Thoracic aorta (tissue), 2 donors: ENCODE results near the gene GPR107. TPM values are rescaled to one million over a fixed set of nuclear protein-coding genes. Genes with fewer than 3 reads are reported as not detected.

Source experiments
- ATAC-seq: fragments of 150-250 bp; one replicate; pipeline ENCODE4 v1.8.0; 2017; ENCODE audit warnings: low read depth; ENCODE audit not compliant: insufficient number of reproducible peaks, low FRiP score
- DNase-seq: peaks from one replicate; pipeline ENCODE4 v3.0.0-alpha.2; 2020; ENCODE audit warnings: low spot score
- H3K27ac ChIP-seq, 2 donors: fragments of 200-600 bp; sonication (generic); 1 replicate in 1 of 2; 2 replicates in 1 of 2; pipeline ENCODE4 v1.5.1; 2016; ENCODE audit warnings: mild to moderate bottlenecking in 2 of 2, moderate library complexity in 2 of 2
- H3K27me3 ChIP-seq: fragments of 200-600 bp; sonication (generic); replicated peaks from 2 replicates; pipeline ENCODE4 v1.6.0; 2016; ENCODE audit warnings: mild to moderate bottlenecking; ENCODE audit not compliant: insufficient read depth
- H3K36me3 ChIP-seq: fragments of 200-600 bp; sonication (generic); one replicate; pipeline ENCODE4 v1.5.1; 2016
- H3K4me1 ChIP-seq, 2 donors: fragments of 200-600 bp; sonication (generic); 1 replicate in 1 of 2; 2 replicates in 1 of 2; pipeline versions ENCODE4 v1.5.1 to v1.6.0; 2016; ENCODE audit warnings: low read depth in 2 of 2, mild to moderate bottlenecking in 1 of 2; ENCODE audit not compliant: control insufficient read depth in 1 of 2
- H3K4me3 ChIP-seq: fragments of 200-600 bp; sonication (generic); 2 replicates; pipeline ENCODE4 v1.5.1; 2016; ENCODE audit warnings: mild to moderate bottlenecking
- H3K9me3 ChIP-seq: fragments of 200-600 bp; sonication (generic); 2 replicates; pipeline ENCODE4 v1.5.1; 2016
- CTCF ChIP-seq: fragments of 200-600 bp; sonication (generic); IDR thresholded peaks from one replicate; pipeline ENCODE4 v1.5.1; 2019; ENCODE audit warnings: antibody characterized with exemption
- total RNA-seq, 2 donors: library from RNA; depleted of rRNA; stranded (reverse); fragments of >200 nt; gene quantifications; one replicate each; pipeline versions ENCODE4 v1.1.0 to v1.2.3, GENCODE V29; 2016

Gene GPR107
- total RNA-seq, 2 donors from 2014 or later: 47.5 to 51.9 TPM

- TF ChIP-seq CTCF: no peak
- peaks cover 55 to 66% of the 10 kb centered on the region in 2 donors for H3K4me1 ChIP-seq
- H3K27me3 ChIP-seq: no peaks in the 10 kb centered on the region
- peak overlapping the region in 1 of 2 donors; percentile 20 for H3K27ac ChIP-seq
- no peaks in the 10 kb centered on the region for H3K9me3 ChIP-seq
- DNase-seq (no peak), ATAC-seq (no peak)
- no peak overlapping the region for H3K4me3 ChIP-seq
- H3K36me3 ChIP-seq: no peaks in the 10 kb centered on the region
Measured at GRCh38 chr9:130028493-130029222, 25.0 kb upstream of the GPR107 start.

- no peak for TF ChIP-seq CTCF
- peaks cover 50 to 69% of the 10 kb centered on the region in 2 donors for H3K4me1 ChIP-seq
- ATAC-seq (no peak), DNase-seq (no peak)
- no peaks in the 10 kb centered on the region for H3K27me3 ChIP-seq
- H3K4me3 ChIP-seq: no peak overlapping the region
- no peaks in the 10 kb centered on the region for H3K36me3 ChIP-seq
- peak overlapping the region in 1 of 2 donors; percentile 20 for H3K27ac ChIP-seq
- no peaks in the 10 kb centered on the region for H3K9me3 ChIP-seq
Measured at GRCh38 chr9:130029223-130029973, 24.3 kb upstream of the GPR107 start.

DNA sequence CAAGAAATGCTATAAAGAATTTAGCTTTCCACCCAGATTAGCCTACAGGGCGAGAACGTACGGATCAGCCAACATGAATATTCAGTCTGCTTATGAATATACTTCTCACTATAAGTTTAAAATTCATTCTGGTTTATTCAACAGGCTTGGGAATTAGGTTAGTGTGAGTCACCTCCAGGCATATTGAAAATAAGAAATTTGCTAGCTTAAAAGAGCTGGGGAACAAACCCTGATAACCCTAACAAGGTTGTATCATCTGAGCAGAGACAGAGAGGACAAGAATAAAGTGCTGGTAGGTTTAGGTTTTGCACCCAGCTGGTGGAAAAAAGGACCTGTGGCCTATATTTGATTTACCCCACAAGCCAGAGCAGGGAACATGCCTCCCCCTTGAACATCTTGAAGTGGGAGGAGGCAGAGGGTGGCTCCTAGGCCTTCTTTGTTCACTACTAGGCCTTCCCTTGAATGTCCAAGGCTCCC is 23.0 kb upstream of the GPR107 start:
- TF ChIP-seq CTCF: no peak
- DNase-seq (no peak), ATAC-seq (no peak)
- Histone ChIP-seq H3K9me3 (no peaks in the 10 kb centered on the region), H3K27ac (peak overlapping the region in 1 of 2 donors; percentile 11), H3K4me3 (no peak overlapping the region), H3K4me1 (peaks cover 47 to 70% of the 10 kb centered on the region in 2 donors), H3K36me3 (no peaks in the 10 kb centered on the region), H3K27me3 (no peaks in the 10 kb centered on the region)

GRCh38 chr9:130034570-130034969 is 19.1 kb upstream of the GPR107 start:
- H3K9me3 ChIP-seq: no peaks in the 10 kb centered on the region
- no peak overlapping the region for H3K27ac ChIP-seq
- H3K27me3 ChIP-seq: no peaks in the 10 kb centered on the region
- DNase-seq: no peak
- no peak for TF ChIP-seq CTCF
- peaks cover 33 to 66% of the 10 kb centered on the region in 2 donors for H3K4me1 ChIP-seq
- ATAC-seq: no peak
- H3K36me3 ChIP-seq: no peaks in the 10 kb centered on the region
- H3K4me3 ChIP-seq: no peak overlapping the region

DNA sequence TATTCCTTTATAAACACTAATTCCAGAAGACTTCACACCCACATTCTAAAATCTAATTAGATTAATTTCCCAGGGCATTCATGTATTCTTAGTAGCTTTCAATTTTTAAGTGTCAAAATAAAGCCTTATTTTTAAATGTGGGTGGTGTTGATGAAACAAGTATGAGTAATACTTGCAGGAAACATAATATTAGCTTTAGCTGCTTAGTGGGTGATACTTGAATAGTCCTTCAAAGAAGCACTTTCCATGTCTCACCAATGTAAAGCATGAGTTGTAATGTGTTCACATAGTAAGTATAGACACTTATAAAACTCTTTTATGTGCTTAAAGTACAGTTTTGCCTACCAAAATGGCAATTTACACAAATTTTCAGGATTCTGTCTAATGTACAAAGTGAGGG is 17.6 kb upstream of the GPR107 start:
- H3K4me3 ChIP-seq: no peak overlapping the region
- no peaks in the 10 kb centered on the region for H3K36me3 ChIP-seq
- no peaks in the 10 kb centered on the region for H3K27me3 ChIP-seq
- no peak for TF ChIP-seq CTCF
- peaks cover 39 to 70% of the 10 kb centered on the region in 2 donors for H3K4me1 ChIP-seq
- ATAC-seq: no peak
- no peak for DNase-seq
- no peaks in the 10 kb centered on the region for H3K9me3 ChIP-seq
- H3K27ac ChIP-seq: peak overlapping the region in 1 of 2 donors; percentile 21
